K562 (cell line): ENCODE data around the gene HUNK. TPM values are rescaled to one million over a fixed set of nuclear protein-coding genes. Genes with fewer than 3 reads are reported as not detected.

Source experiments
- ATAC-seq: fragments of 200-7000 bp; cut with Tn5 transposase; 3 replicates; pipeline ENCODE4 v1.9.1; 2020; ENCODE audit warnings: moderate library complexity
- BruUV-seq: library from RNA; stranded (reverse); fragments of 400-500 nt; replicated peaks from 2 replicates; lab custom pipeline; 2021; lab: Mats Ljungman, UMichigan
- CTCF ChIA-PET: fragments of 300-600 bp; formaldehyde crosslinking; extraction: SDS; loops from one replicate; lab custom pipeline; 2021; ENCODE audit warnings: low intra/inter-chr PET ratio; lab: Yijun Ruan, JAX
- POLR2A ChIA-PET: fragments of 300-600, 350-650 bp; sonication (Branson Sonifier 250); formaldehyde crosslinking; extraction: SDS; loops from one replicate; lab custom pipeline; 2021; ENCODE audit warnings: antibody characterized with exemption, inconsistent platforms; lab: Yijun Ruan, JAX
- DNase-seq, 4 experiments: peaks; one replicate each; pipeline versions ENCODE4 v3.0.0 to v3.0.0-alpha.2; 2011 to 2018; ENCODE audit warnings: low spot score in 3 of 4, mixed read lengths in 3 of 4; ENCODE audit errors: extremely low read depth in 1 of 4
- FAIRE-seq: peaks from 2 replicates; lab custom pipeline; 2011; peaks lifted over from hg19 to GRCh38; lab: Jason Lieb, UNC
- H2AFZ ChIP-seq: 2 replicates; pipeline ENCODE4 v1.6.0; 2011; ENCODE audit warnings: low read depth, low read length, control low read depth, inconsistent platforms
- H3K27ac ChIP-seq: fragments of 200-600 bp; 3 replicates; pipeline ENCODE4 v1.8.0; 2011; ENCODE audit warnings: low read depth, mild to moderate bottlenecking, control low read depth, inconsistent platforms, low read length, moderate library complexity, mixed read lengths; ENCODE audit errors: extremely low read depth
- H3K27me3 ChIP-seq, 2 experiments: fragments of 300-600 bp in 1 of 2; 2 replicates in 1 of 2; 3 replicates in 1 of 2; pipeline versions ENCODE4 v1.6.0 to v1.8.0; 2011; ENCODE audit warnings: inconsistent platforms in 2 of 2, low read length in 2 of 2, mild to moderate bottlenecking in 1 of 2, mixed read lengths in 1 of 2, moderate library complexity in 1 of 2; ENCODE audit not compliant: control insufficient read depth in 2 of 2, insufficient read depth in 2 of 2
- H3K36me3 ChIP-seq: fragments of 300-600 bp; 3 replicates; pipeline ENCODE4 v1.8.0; 2011; ENCODE audit warnings: mild to moderate bottlenecking, low read length, inconsistent platforms; ENCODE audit not compliant: control insufficient read depth, insufficient read depth
- H3K4me1 ChIP-seq, 2 experiments: fragments of 200-600 bp in 1 of 2; replicated peaks in 1 of 2; 2 replicates in 1 of 2; 3 replicates in 1 of 2; pipeline versions ENCODE4 v1.5.1 to v1.8.0; 2011; ENCODE audit warnings: inconsistent platforms in 2 of 2, low read length in 2 of 2, mild to moderate bottlenecking in 1 of 2, mixed read lengths in 1 of 2, moderate library complexity in 1 of 2; ENCODE audit not compliant: control insufficient read depth in 2 of 2, insufficient read depth in 2 of 2
- H3K4me2 ChIP-seq: 2 replicates; pipeline ENCODE4 v1.6.1; 2011; ENCODE audit warnings: low read length, control low read depth, inconsistent platforms, mixed read lengths; ENCODE audit not compliant: insufficient read depth
- H3K4me3 ChIP-seq: fragments of 200-600 bp; sonication (generic), shearing (Covaris generic); 2 replicates; pipeline ENCODE4 v1.5.1; 2016; ENCODE audit warnings: control low read depth, inconsistent platforms
- H3K79me2 ChIP-seq: fragments of 200-600 bp; 3 replicates; pipeline ENCODE4 v1.8.0; 2011; ENCODE audit warnings: low read length, inconsistent platforms; ENCODE audit not compliant: control insufficient read depth, insufficient read depth
- H3K9ac ChIP-seq, 2 experiments: 2 replicates each; pipeline versions ENCODE4 v1.6.0 to v1.6.1; 2011; ENCODE audit warnings: low read depth in 2 of 2, low read length in 2 of 2, control low read depth in 1 of 2, inconsistent platforms in 1 of 2, mild to moderate bottlenecking in 1 of 2, mixed read lengths in 1 of 2; ENCODE audit not compliant: insufficient read depth in 1 of 2
- H3K9me1 ChIP-seq: one replicate; pipeline ENCODE4 v1.6.0; 2011; ENCODE audit warnings: inconsistent platforms, mild to moderate bottlenecking, low read length, moderate library complexity; ENCODE audit not compliant: control insufficient read depth, insufficient read depth
- H3K9me3 ChIP-seq: replicated peaks from 2 replicates; pipeline ENCODE4 v1.5.1; 2011; ENCODE audit warnings: low read depth, low read length, inconsistent platforms; ENCODE audit not compliant: control insufficient read depth, insufficient read depth
- H4K20me1 ChIP-seq: replicated peaks from 2 replicates; pipeline ENCODE4 v1.6.1; 2011; ENCODE audit warnings: low read length, inconsistent platforms, mixed read lengths; ENCODE audit not compliant: control insufficient read depth, insufficient read depth
- BMI1 ChIP-seq: fragments of 150-350 bp; IDR thresholded peaks from 2 replicates; pipeline ENCODE4 v1.6.1; 2014; ENCODE audit warnings: low read length
- DMBX1 ChIP-seq: fragments of 250-450 bp; sonication (Bioruptor Pico); IDR thresholded peaks from 2 replicates; pipeline ENCODE4 v1.8.0; 2022; ENCODE audit warnings: inconsistent platforms, mild to moderate bottlenecking, moderate library complexity, borderline replicate concordance
- E2F5 ChIP-seq: sonication (generic); formaldehyde crosslinking; IDR thresholded peaks from 2 replicates; pipeline ENCODE4 v1.8.0; 2022; ENCODE audit warnings: mild to moderate bottlenecking, missing genetic modification reagents
- ELF4 ChIP-seq: fragments of 450-650 bp; formaldehyde crosslinking; IDR thresholded peaks from 2 replicates; pipeline ENCODE4 v1.4.0; 2022; ENCODE audit warnings: missing genetic modification characterization
- PHTF2 ChIP-seq: fragments of 250-450 bp; sonication (Bioruptor Pico); IDR thresholded peaks from 2 replicates; pipeline ENCODE4 v1.5.0; 2021; ENCODE audit warnings: mild to moderate bottlenecking
- PTTG1 ChIP-seq: fragments of 450-650 bp; IDR thresholded peaks from 2 replicates; pipeline ENCODE4 v1.6.1; 2016; ENCODE audit warnings: low read depth, mild to moderate bottlenecking, missing genetic modification characterization, missing compliant biosample characterization
- RBFOX2 ChIP-seq: fragments of 200-400 bp; formaldehyde crosslinking; IDR thresholded peaks from 2 replicates; pipeline ENCODE4 v1.6.1; 2017; ENCODE audit warnings: low read depth, mild to moderate bottlenecking, low read length, moderate library complexity
- RNF2 ChIP-seq: sonication (generic); IDR thresholded peaks from 2 replicates; pipeline ENCODE4 v1.6.1; 2016
- YY1 ChIP-seq, 3 experiments: IDR thresholded peaks; 2 replicates each; pipeline ENCODE4 v1.6.1; 2011; ENCODE audit warnings: low read length in 2 of 3, mild to moderate bottlenecking in 2 of 3, moderate library complexity in 2 of 3, borderline replicate concordance in 1 of 3, control low read depth in 1 of 3, low read depth in 1 of 3; ENCODE audit not compliant: insufficient read depth in 3 of 3, insufficient replicate concordance in 2 of 3, control insufficient read depth in 1 of 3, insufficient read length in 1 of 3; ENCODE audit errors: extremely low read depth in 1 of 3
- ZBTB49 ChIP-seq: sonication (generic); formaldehyde crosslinking; IDR thresholded peaks from 2 replicates; pipeline ENCODE4 v1.8.0; 2022; ENCODE audit warnings: missing genetic modification reagents, mild to moderate bottlenecking, borderline replicate concordance
- ZFPM2 ChIP-seq: fragments of 250-450 bp; sonication (Bioruptor Pico); IDR thresholded peaks from 2 replicates; pipeline ENCODE4 v1.5.1; 2022; ENCODE audit warnings: mild to moderate bottlenecking
- ZKSCAN1 ChIP-seq: fragments of 150-350 bp; IDR thresholded peaks from 2 replicates; pipeline ENCODE4 v1.6.1; 2016; ENCODE audit warnings: low read depth, low read length
- ZNF561 ChIP-seq: fragments of 450-650 bp; formaldehyde crosslinking; conservative IDR thresholded peaks from 2 replicates; pipeline ENCODE4 v1.4.0; 2020; ENCODE audit warnings: mild to moderate bottlenecking, moderate library complexity
- ZNF586 ChIP-seq: fragments of 450-650 bp; formaldehyde crosslinking; conservative IDR thresholded peaks from 2 replicates; pipeline ENCODE4 v1.4.0; 2020; ENCODE audit warnings: mild to moderate bottlenecking, moderate library complexity
- WGBS: fragments of 100-300 bp; shearing (Covaris generic); methylation state at CpG from one replicate; pipeline ENCODE4 v1.1.6; 2016; ENCODE audit warnings: low coverage, mixed read lengths; ENCODE audit not compliant: insufficient coverage; ENCODE audit errors: missing lambda C conversion rate; 5-methylcytosine and 5-hydroxymethylcytosine counted together
- in situ Hi-C: fragments of 300-500 bp; cut with MboI; formaldehyde crosslinking; loops from 4 replicates; pipeline ENCODE4 v1.15.0; 2018; ENCODE audit warnings: inconsistent platforms, mixed read lengths
- intact Hi-C: fragments of 100-400 bp; cut with micrococcal nuclease; formaldehyde crosslinking; loops from 2 replicates; pipeline ENCODE4 v1.14.2; 2022
- polyA plus RNA-seq, 8 experiments: library from polyadenylated mRNA; depleted of rRNA in 4 of 8; stranded (reverse) in 5 of 8; unstranded in 3 of 8; fragments of >200 nt; fragmentation: Nextera tagmentation in 2 of 8; fragmentation: Illumina TruSeq in 1 of 8; extraction: Ambion mirVana in 2 of 8; extraction: Trizol in 1 of 8; gene quantifications; 2 replicates each; pipeline versions ENCODE4 v1.2.1 to v1.2.3, GENCODE V29; 2011 to 2014; ENCODE audit warnings: inconsistent platforms in 1 of 8, missing spikeins in 1 of 8
- total RNA-seq, 7 experiments: library from RNA; depleted of rRNA in 6 of 7; stranded (reverse); fragments of >200 nt in 6 of 7; fragmentation: Illumina TruSeq in 2 of 7; extraction: Trizol in 2 of 7; gene quantifications; 2 replicates each; pipeline versions ENCODE4 v1.2.1 to v1.2.3, GENCODE V29; 2011 to 2021; ENCODE audit warnings: low replicate concordance in 1 of 7

The HUNK gene
- total and polyA plus RNA-seq, 9 of the 15 experiments (the other 6 are each of a cell fraction or from before 2014, with no cell fraction given) = not detected

DNA sequence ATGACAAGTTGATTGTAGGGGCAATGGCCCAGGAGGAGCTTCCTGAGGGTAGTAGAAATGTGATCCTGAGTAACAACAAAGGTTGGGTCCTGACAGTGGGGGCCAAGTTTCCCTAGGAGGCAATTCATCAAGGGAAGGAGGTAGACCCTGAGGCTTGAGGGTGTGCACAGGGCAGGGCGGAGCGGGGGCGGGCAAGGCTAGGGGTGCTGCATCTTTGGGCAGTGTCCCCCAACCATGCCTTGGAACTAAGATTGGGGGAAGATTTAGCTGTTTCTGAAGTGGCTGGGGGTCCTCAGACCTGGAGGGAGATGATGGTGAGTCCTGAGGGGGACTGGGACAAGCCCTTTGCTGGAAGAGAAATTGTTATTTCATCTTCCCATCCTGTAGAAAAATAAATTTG lies 50.9 kb downstream of the HUNK start:
- Histone ChIP-seq H3K27me3 (peaks cover 6 to 30% of the 10 kb centered on the region in 2 experiments; a peak in 4 of 5 replicates), H3K9me3 (peaks cover 2% of the 10 kb centered on the region; the same call in 1 of the 2 replicates), H3K4me2 (no peak overlapping the region), H3K4me1 (no peaks in the 10 kb centered on the region), H3K9me1 (no peaks in the 10 kb centered on the region), H4K20me1 (no peaks in the 10 kb centered on the region), H3K27ac (no peak overlapping the region), H3K36me3 (no peaks in the 10 kb centered on the region), H3K79me2 (no peaks in the 10 kb centered on the region), H3K9ac (no peak overlapping the region), H2AFZ (no peak overlapping the region), H3K4me3 (no peak overlapping the region)
- ChIA-PET CTCF (no interaction called here), POLR2A (no interaction called here)
- intact Hi-C loops = no loop called here
- no TSS peak for BruUV-seq
- in situ Hi-C loops = no loop called here
- TF ChIP-seq E2F5 (CRISPR knock-in tag) (no peak), PTTG1 (no peak), ZKSCAN1 (no peak)
- ATAC-seq = no peak
- FAIRE-seq = no peak
- DNase-seq = no peak
- 6% methylated on average over 3 of the region's 3 CpGs for WGBS

GRCh38 chr21:31924548-31924947 lies 51.7 kb downstream of the HUNK start:
- Histone ChIP-seq H3K9me3 (peaks cover 2% of the 10 kb centered on the region; the same call in 1 of the 2 replicates), H3K79me2 (no peaks in the 10 kb centered on the region), H3K4me2 (no peak overlapping the region), H3K36me3 (no peaks in the 10 kb centered on the region), H3K27me3 (peaks cover 6 to 29% of the 10 kb centered on the region in 2 experiments; a peak in 4 of 5 replicates), H3K4me3 (no peak overlapping the region), H3K4me1 (no peaks in the 10 kb centered on the region), H3K27ac (no peak overlapping the region), H3K9ac (no peak overlapping the region), H2AFZ (no peak overlapping the region), H4K20me1 (no peaks in the 10 kb centered on the region), H3K9me1 (no peaks in the 10 kb centered on the region)
- no peak for ATAC-seq
- intact Hi-C loops = no loop called here
- no TSS peak for BruUV-seq
- WGBS = 1% methylated on average over 13 of the region's 13 CpGs
- ChIA-PET POLR2A (no interaction called here), CTCF (no interaction called here)
- FAIRE-seq = no peak
- no peak for DNase-seq
- in situ Hi-C loops = no loop called here
- no peak for TF ChIP-seq DMBX1 (CRISPR knock-in tag)
- TF ChIP-seq YY1 (IDR thresholded peaks at IDR 0.05; ENCODE audit: borderline replicate concordance in 1 of 3, control insufficient read depth in 1 of 3, extremely low read depth in 1 of 3, insufficient read depth in 3 of 3, insufficient read length in 1 of 3, insufficient replicate concordance in 2 of 3, low read depth in 1 of 3, low read length in 2 of 3) = no peak
- no peak for TF ChIP-seq BMI1
- no peak for TF ChIP-seq ELF4 (CRISPR knock-in tag)
- no peak for TF ChIP-seq ZBTB49 (CRISPR knock-in tag)
- TF ChIP-seq PHTF2 (CRISPR knock-in tag) = no peak
- TF ChIP-seq RBFOX2 = no peak
- no peak for TF ChIP-seq RNF2
- no peak for TF ChIP-seq ZNF561 (CRISPR knock-in tag)
- no peak for TF ChIP-seq ZFPM2 (CRISPR knock-in tag)
- no peak for TF ChIP-seq ZNF586 (CRISPR knock-in tag)
